HepG2 (cell line): ENCODE data around the gene ETHE1. TPM values are rescaled to one million over a fixed set of nuclear protein-coding genes. Genes with fewer than 3 reads are reported as not detected.

ENCODE experiments used
- BORCS8-MEF2B ChIP-seq: sonication (generic); formaldehyde crosslinking; IDR thresholded peaks from 2 replicates; pipeline ENCODE4 v1.8.0; 2022; ENCODE audit warnings: mild to moderate bottlenecking, missing genetic modification reagents
- HNRNPLL ChIP-seq: fragments of 200-400 bp; formaldehyde crosslinking; IDR thresholded peaks from 2 replicates; pipeline ENCODE4 v1.6.1; 2017; ENCODE audit warnings: mild to moderate bottlenecking, low read depth, low read length; ENCODE audit not compliant: poor library complexity, severe bottlenecking
- HOXA3 ChIP-seq: sonication (generic); formaldehyde crosslinking; IDR thresholded peaks from 2 replicates; pipeline ENCODE4 v1.5.0; 2020; ENCODE audit warnings: missing genetic modification reagents
- KLF15 ChIP-seq: sonication (generic); formaldehyde crosslinking; IDR thresholded peaks from 2 replicates; pipeline ENCODE4 v1.8.1; 2023; ENCODE audit warnings: borderline replicate concordance, mild to moderate bottlenecking, inconsistent platforms, missing genetic modification reagents, mixed read lengths
- RBM22 ChIP-seq: fragments of 200-400 bp; formaldehyde crosslinking; optimal IDR thresholded peaks from 2 replicates; pipeline ENCODE3; 2017; ENCODE audit warnings: mild to moderate bottlenecking, low read length, moderate library complexity
- SMC3 ChIP-seq: IDR thresholded peaks from 2 replicates; pipeline ENCODE4 v1.6.1; 2011; ENCODE audit warnings: low read length, improper control_type of control experiment
- TRIM24 ChIP-seq: sonication (generic); formaldehyde crosslinking; IDR thresholded peaks from 2 replicates; pipeline ENCODE4 v1.8.0; 2022; ENCODE audit warnings: mild to moderate bottlenecking, missing genetic modification reagents
- ZBTB33 ChIP-seq: sonication (generic); formaldehyde crosslinking; IDR thresholded peaks from 2 replicates; pipeline ENCODE4 v1.4.0; 2020; ENCODE audit warnings: missing genetic modification reagents
- ZBTB38 ChIP-seq: sonication (generic); formaldehyde crosslinking; IDR thresholded peaks from 2 replicates; pipeline ENCODE4 v1.5.1; 2020; ENCODE audit warnings: mild to moderate bottlenecking, missing genetic modification reagents
- ZNF557 ChIP-seq: sonication (generic); formaldehyde crosslinking; IDR thresholded peaks from 2 replicates; pipeline ENCODE4 v1.4.0; 2020; ENCODE audit warnings: missing genetic modification reagents
- ZNF563 ChIP-seq: sonication (generic); formaldehyde crosslinking; IDR thresholded peaks from 2 replicates; pipeline ENCODE4 v1.8.0; 2022; ENCODE audit warnings: mild to moderate bottlenecking, moderate library complexity, missing genetic modification reagents
- ZNF660 ChIP-seq: sonication (generic); formaldehyde crosslinking; IDR thresholded peaks from 2 replicates; pipeline ENCODE4 v1.5.1; 2020; ENCODE audit warnings: mild to moderate bottlenecking, low read depth, missing genetic modification reagents, borderline replicate concordance
- ZNF768 ChIP-seq: sonication (generic); formaldehyde crosslinking; IDR thresholded peaks from 2 replicates; pipeline ENCODE4 v1.4.0; 2020; ENCODE audit warnings: missing genetic modification reagents
- polyA plus RNA-seq, 8 experiments: library from polyadenylated mRNA; depleted of rRNA in 3 of 8; stranded (reverse) in 7 of 8; unstranded in 1 of 8; fragments of >200 nt; fragmentation: Illumina TruSeq in 4 of 8; extraction: Trizol in 4 of 8; gene quantifications; 2 replicates each; pipeline versions ENCODE4 v1.2.1 to v1.2.3, GENCODE V29; 2011 to 2016; ENCODE audit warnings: low read depth in 4 of 8, missing spikeins in 1 of 8, mixed read lengths in 1 of 8; ENCODE audit not compliant: insufficient read depth in 1 of 8
- total RNA-seq, 5 experiments: library from RNA; depleted of rRNA; stranded (reverse); fragments of >200 nt; fragmentation: Illumina TruSeq; extraction: Trizol; gene quantifications; 2 replicates each; pipeline ENCODE4 v1.2.3, GENCODE V29; 2016; ENCODE audit warnings: low read depth in 1 of 5
- TF ChIP-seq, protein P1 (sequence below): IDR thresholded peaks from 2 replicates; pipeline ENCODE4 v1.6.1; 2016

Gene ETHE1
- total and polyA plus RNA-seq, 2 of the 13 experiments (the other 11 are each of a cell fraction or from before 2014, with no cell fraction given), result 32.5 to 58.4 TPM

- TF ChIP-seq, protein P1, sequence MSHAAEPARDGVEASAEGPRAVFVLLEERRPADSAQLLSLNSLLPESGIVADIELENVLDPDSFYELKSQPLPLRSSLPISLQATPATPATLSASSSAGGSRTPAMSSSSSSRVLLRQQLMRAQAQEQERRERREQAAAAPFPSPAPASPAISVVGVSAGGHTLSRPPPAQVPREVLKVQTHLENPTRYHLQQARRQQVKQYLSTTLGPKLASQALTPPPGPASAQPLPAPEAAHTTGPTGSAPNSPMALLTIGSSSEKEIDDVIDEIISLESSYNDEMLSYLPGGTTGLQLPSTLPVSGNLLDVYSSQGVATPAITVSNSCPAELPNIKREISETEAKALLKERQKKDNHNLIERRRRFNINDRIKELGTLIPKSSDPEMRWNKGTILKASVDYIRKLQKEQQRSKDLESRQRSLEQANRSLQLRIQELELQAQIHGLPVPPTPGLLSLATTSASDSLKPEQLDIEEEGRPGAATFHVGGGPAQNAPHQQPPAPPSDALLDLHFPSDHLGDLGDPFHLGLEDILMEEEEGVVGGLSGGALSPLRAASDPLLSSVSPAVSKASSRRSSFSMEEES (CRISPR knock-in tag), result no peak
- TF ChIP-seq TRIM24 (CRISPR knock-in tag) (no peak), ZNF768 (peak; percentile 12; the same call in 1 of the 2 replicates), ZNF563 (CRISPR knock-in tag) (no peak), BORCS8-MEF2B (CRISPR knock-in tag) (no peak), ZNF557 (CRISPR knock-in tag) (no peak), ZBTB33 (CRISPR knock-in tag) (peak; percentile 78; the same call in 1 of the 2 replicates), HNRNPLL (peak; percentile 18), KLF15 (CRISPR knock-in tag) (no peak), SMC3 (0 out of 2 replicates have a peak, but pooled peaks have one; percentile 14), HOXA3 (CRISPR knock-in tag) (no peak), ZNF660 (no peak), ZBTB38 (CRISPR knock-in tag) (0 out of 2 replicates have a peak, but pooled peaks have one; percentile 45), RBM22 (peak; percentile 33)
These were observed 8.1 kb upstream of the ETHE1 start (continued) for GRCh38 chr19:43534816-43535761.
